HCT116 (cell line): Measurements from ENCODE around the gene PRPF38A. TPM values are rescaled to one million over a fixed set of nuclear protein-coding genes. Genes with fewer than 3 reads are reported as not detected.

Source experiments
- ATAC-seq: fragments of 200-7000 bp; cut with Tn5 transposase; 2 replicates; pipeline ENCODE4 v1.9.1; 2020; ENCODE audit warnings: mild to moderate bottlenecking, moderate library complexity
- BruUV-seq: library from RNA; stranded (reverse); fragments of 400-500 nt; replicated peaks from 2 replicates; lab custom pipeline; 2021; lab: Mats Ljungman, UMichigan
- CTCF ChIA-PET: fragments of 300-600 bp; sonication (Branson Sonifier 250); formaldehyde crosslinking; loops from one replicate; lab custom pipeline; 2021; ENCODE audit warnings: antibody characterized with exemption; lab: Charles Lee
- POLR2A ChIA-PET: fragments of 300-600, 350-600 bp; sonication (Branson Sonifier 250); formaldehyde crosslinking; loops from one replicate; lab custom pipeline; 2021; ENCODE audit warnings: antibody characterized with exemption; lab: Charles Lee
- RAD21 ChIA-PET, 2 experiments: fragments of 300-600 bp; sonication (Branson Sonifier 250); formaldehyde crosslinking; loops; one replicate each; lab custom pipeline; 2023; ENCODE audit warnings: low total read pairs in 2 of 2; ENCODE audit not compliant: uncharacterized antibody in 2 of 2, unreplicated experiment in 2 of 2, low non-redundant PET in 1 of 2; lab: Charles Lee
- DNase-seq: peaks from one replicate; pipeline ENCODE4 v3.0.0-alpha.2; 2010; ENCODE audit warnings: low read depth, low spot score
- H2AFZ ChIP-seq: fragments of 200-600 bp; shearing (Covaris generic), sonication (generic); 2 replicates; pipeline ENCODE4 v1.6.1; 2017; ENCODE audit warnings: low read depth, mixed run types, mixed read lengths, antibody characterized with exemption, low read length; ENCODE audit not compliant: poor library complexity, severe bottlenecking
- H3K27ac ChIP-seq: 2 replicates; pipeline ENCODE4 v1.5.1; 2012; ENCODE audit warnings: low read depth, low read length
- H3K27me3 ChIP-seq: fragments of 200-600 bp; sonication (generic); 2 replicates; pipeline ENCODE4 v1.6.1; 2016; ENCODE audit warnings: mixed run types, low read length, mixed read lengths; ENCODE audit not compliant: insufficient read depth
- H3K36me3 ChIP-seq, 2 experiments: fragments of 200-500 bp in 1 of 2; fragments of 200-600 bp in 1 of 2; sonication (Bioruptor generic) in 1 of 2; sonication (generic) in 1 of 2; 2 replicates each; pipeline versions ENCODE4 v1.5.1 to v1.6.1; 2014 to 2016; ENCODE audit warnings: low read length in 2 of 2, inconsistent platforms in 1 of 2, mixed read lengths in 1 of 2, mixed run types in 1 of 2; ENCODE audit not compliant: insufficient read depth in 2 of 2, control insufficient read depth in 1 of 2
- H3K4me1 ChIP-seq, 2 experiments: fragments of 200-600 bp in 1 of 2; sonication (generic) in 1 of 2; 2 replicates each; pipeline versions ENCODE4 v1.5.1 to v1.6.1; 2012 to 2017; ENCODE audit warnings: low read length in 2 of 2, inconsistent platforms in 1 of 2, mild to moderate bottlenecking in 1 of 2, mixed read lengths in 1 of 2, mixed run types in 1 of 2, moderate library complexity in 1 of 2; ENCODE audit not compliant: insufficient read depth in 2 of 2, control insufficient read depth in 1 of 2
- H3K4me2 ChIP-seq: fragments of 200-600 bp; sonication (generic); 2 replicates; pipeline ENCODE4 v1.6.1; 2017; ENCODE audit warnings: mixed run types, low read length, mixed read lengths
- H3K4me3 ChIP-seq, 2 experiments: fragments of 200-600 bp in 1 of 2; sonication (generic) in 1 of 2; replicated peaks in 1 of 2; 2 replicates each; pipeline ENCODE4 v1.5.1; 2011 to 2016; ENCODE audit warnings: low read length in 2 of 2, control low read depth in 1 of 2, low read depth in 1 of 2, mild to moderate bottlenecking in 1 of 2, mixed read lengths in 1 of 2, mixed run types in 1 of 2
- H3K79me2 ChIP-seq: fragments of 200-600 bp; sonication (generic); 2 replicates; pipeline ENCODE4 v1.6.1; 2017; ENCODE audit warnings: mild to moderate bottlenecking, mixed run types, low read length, moderate library complexity, mixed read lengths; ENCODE audit not compliant: insufficient read depth
- H3K9ac ChIP-seq: fragments of 200-600 bp; sonication (generic); 2 replicates; pipeline ENCODE4 v1.6.1; 2016; ENCODE audit warnings: low read length, mixed read lengths
- H3K9me2 ChIP-seq: fragments of 200-600 bp; sonication (generic), shearing (Covaris generic); 2 replicates; pipeline ENCODE4 v1.6.1; 2017; ENCODE audit warnings: mixed run types, mild to moderate bottlenecking, moderate library complexity; ENCODE audit not compliant: insufficient read depth
- H3K9me3 ChIP-seq, 2 experiments: fragments of 200-500 bp in 1 of 2; fragments of 200-600 bp in 1 of 2; sonication (Bioruptor generic) in 1 of 2; sonication (generic) in 1 of 2; 2 replicates each; pipeline ENCODE4 v1.6.1; 2014 to 2017; ENCODE audit warnings: low read length in 2 of 2, mixed read lengths in 2 of 2, inconsistent platforms in 1 of 2, low read depth in 1 of 2, mild to moderate bottlenecking in 1 of 2, mixed run types in 1 of 2, moderate library complexity in 1 of 2; ENCODE audit not compliant: control insufficient read depth in 1 of 2, insufficient read depth in 1 of 2
- H4K20me1 ChIP-seq: fragments of 200-600 bp; sonication (generic), shearing (Covaris generic); 2 replicates; pipeline ENCODE4 v1.6.1; 2017; ENCODE audit warnings: mixed run types, mild to moderate bottlenecking, moderate library complexity; ENCODE audit not compliant: insufficient read depth
- CBX3 ChIP-seq: IDR thresholded peaks from 2 replicates; pipeline ENCODE4 v1.6.1; 2012; ENCODE audit warnings: low read depth
- CEBPB ChIP-seq: IDR thresholded peaks from 2 replicates; pipeline ENCODE4 v1.6.1; 2012; ENCODE audit warnings: low read depth
- CTCF ChIP-seq, 3 experiments: fragments of 200-600 bp in 1 of 3; sonication (generic) in 1 of 3; IDR thresholded peaks in 2 of 3; conservative IDR thresholded peaks in 1 of 3; 2 replicates each; pipeline ENCODE4 v1.5.1; 2012 to 2017; ENCODE audit warnings: low read depth in 2 of 3, low read length in 2 of 3, antibody characterized with exemption in 1 of 3, borderline replicate concordance in 1 of 3, control low read depth in 1 of 3, mild to moderate bottlenecking in 1 of 3, mixed read lengths in 1 of 3, mixed run types in 1 of 3, moderate library complexity in 1 of 3; ENCODE audit not compliant: insufficient read depth in 1 of 3
- EGR1 ChIP-seq: IDR thresholded peaks from 2 replicates; pipeline ENCODE4 v1.6.1; 2012; ENCODE audit warnings: low read depth
- ELF1 ChIP-seq: IDR thresholded peaks from 2 replicates; pipeline ENCODE4 v1.6.1; 2012; ENCODE audit warnings: low read depth, borderline replicate concordance
- MAX ChIP-seq: IDR thresholded peaks from 2 replicates; pipeline ENCODE4 v1.6.1; 2012
- POLR2AphosphoS5 ChIP-seq: IDR thresholded peaks from 2 replicates; pipeline ENCODE4 v1.6.1; 2011; ENCODE audit warnings: mild to moderate bottlenecking, low read depth, low read length, moderate library complexity
- SIN3A ChIP-seq: IDR thresholded peaks from 2 replicates; pipeline ENCODE4 v1.6.1; 2012; ENCODE audit warnings: low read depth
- SP1 ChIP-seq: IDR thresholded peaks from 2 replicates; pipeline ENCODE4 v1.6.1; 2012; ENCODE audit warnings: low read depth
- TCF7L2 ChIP-seq: IDR thresholded peaks from 2 replicates; pipeline ENCODE4 v1.7.0; 2011; ENCODE audit warnings: borderline replicate concordance, inconsistent platforms; ENCODE audit not compliant: insufficient read depth, insufficient read length; ENCODE audit errors: extremely low read depth
- ZBTB33 ChIP-seq: IDR thresholded peaks from 2 replicates; pipeline ENCODE4 v1.6.1; 2011; ENCODE audit warnings: mild to moderate bottlenecking, low read length, moderate library complexity; ENCODE audit not compliant: insufficient replicate concordance; ENCODE audit errors: extremely low read depth
- intact Hi-C: fragments of 100-400 bp; cut with micrococcal nuclease; formaldehyde crosslinking; loops from 2 replicates; pipeline ENCODE4 v1.10.0; 2022
- total RNA-seq: library from RNA; stranded (reverse); gene quantifications from one replicate; pipeline ENCODE4 v1.2.1, GENCODE V29; 2021; ENCODE audit not compliant: unreplicated experiment

Gene PRPF38A
- total RNA-seq, 1 experiment from 2014 or later: 50.2 TPM

GRCh38 chr1:52461821-52462220, 57.4 kb downstream of the PRPF38A start:
- H3K4me2 ChIP-seq: no peak overlapping the region
- no peak overlapping the region for H3K9ac ChIP-seq
- RAD21 ChIA-PET: no interaction called here
- no peak for DNase-seq
- CTCF ChIA-PET: no interaction called here
- no peak overlapping the region for H3K27ac ChIP-seq
- no peak overlapping the region for H3K4me3 ChIP-seq
- H3K79me2 ChIP-seq: no peaks in the 10 kb centered on the region
- no peaks in the 10 kb centered on the region for H3K9me2 ChIP-seq
- POLR2A ChIA-PET: no interaction called here
- no peak overlapping the region for H2AFZ ChIP-seq
- no TSS peak for BruUV-seq
- H3K27me3 ChIP-seq: no peaks in the 10 kb centered on the region
- no peak for ATAC-seq
- no peaks in the 10 kb centered on the region for H4K20me1 ChIP-seq
- no peaks in the 10 kb centered on the region for H3K4me1 ChIP-seq
- intact Hi-C loops: no loop called here
- H3K9me3 ChIP-seq: no peaks in the 10 kb centered on the region
- TF ChIP-seq EGR1 (no peak), CEBPB (no peak), CTCF (IDR thresholded peaks at IDR 0.05 in 2 of 3, conservative IDR thresholded peaks at IDR 0.05 in 1 of 3; ENCODE audit: borderline replicate concordance in 1 of 3, insufficient read depth in 1 of 3, low read depth in 2 of 3, low read length in 2 of 3) (no peak), POLR2AphosphoS5 (no peak), SP1 (no peak), ZBTB33 (no peak), SIN3A (no peak), ELF1 (no peak), TCF7L2 (no peak), MAX (no peak), CBX3 (no peak)
- no peaks in the 10 kb centered on the region for H3K36me3 ChIP-seq
